Bronchial epithelial cell (primary cell): Measurements from ENCODE around the gene VWA8. TPM values are rescaled to one million over a fixed set of nuclear protein-coding genes. Genes with fewer than 3 reads are reported as not detected.
"Not testable (repeated sequence)": the region's sequence is repeated elsewhere in the genome, so short reads cannot be mapped to it uniquely, and the experiment has no call there.

Source experiments
- DNase-seq: peaks from one replicate; pipeline ENCODE4 v3.0.0-alpha.2; 2010; ENCODE audit warnings: low read depth
- FAIRE-seq: peaks from 2 replicates; lab custom pipeline; 2011; peaks lifted over from hg19 to GRCh38; lab: Jason Lieb, UNC
- H3K27me3 ChIP-seq: 2 replicates; pipeline ENCODE4 v1.5.1; 2011; ENCODE audit warnings: low read length; ENCODE audit not compliant: control insufficient read depth, insufficient read depth
- H3K36me3 ChIP-seq: 2 replicates; pipeline ENCODE4 v1.5.1; 2011; ENCODE audit warnings: low read length; ENCODE audit not compliant: control insufficient read depth, insufficient read depth
- H3K4me3 ChIP-seq: 2 replicates; pipeline ENCODE4 v1.5.1; 2011; ENCODE audit warnings: mild to moderate bottlenecking, low read depth, low read length, control low read depth
- CTCF ChIP-seq: IDR thresholded peaks from 2 replicates; pipeline ENCODE4 v1.5.1; 2011; ENCODE audit warnings: mild to moderate bottlenecking, moderate library complexity, low read length, control low read depth, inconsistent platforms; ENCODE audit not compliant: insufficient read depth, severe bottlenecking
- total RNA-seq: library from RNA; depleted of rRNA; stranded (reverse); fragments of >200 nt; gene quantifications from 2 replicates; pipeline ENCODE4 v1.2.1, GENCODE V29; 2014

The VWA8 gene
- total RNA-seq, 1 donor from 2014 or later: 17.1 TPM

GRCh38 chr13:41895478-41895877, 65.4 kb downstream of the VWA8 start:
- Histone ChIP-seq H3K36me3 (peaks cover 4% of the 10 kb centered on the region), H3K4me3 (no peak overlapping the region), H3K27me3 (no peaks in the 10 kb centered on the region)
- FAIRE-seq (no peak), DNase-seq (no peak)
- no peak for TF ChIP-seq CTCF

GRCh38 chr13:41891119-41891518, 69.8 kb downstream of the VWA8 start:
- FAIRE-seq (no peak), DNase-seq (no peak)
- H3K27me3 ChIP-seq: no peaks in the 10 kb centered on the region
- peaks cover 5% of the 10 kb centered on the region for H3K36me3 ChIP-seq
- TF ChIP-seq CTCF: no peak
- no peak overlapping the region for H3K4me3 ChIP-seq

- TF ChIP-seq CTCF: no peak
- DNase-seq (no peak), FAIRE-seq (no peak)
- H3K27me3 ChIP-seq: no peaks in the 10 kb centered on the region
- no peak overlapping the region for H3K4me3 ChIP-seq
- H3K36me3 ChIP-seq: peaks cover 3% of the 10 kb centered on the region
Observed at GRCh38 chr13:41883147-41883546, 77.8 kb downstream of the VWA8 start.

- H3K36me3 ChIP-seq, FAIRE-seq, H3K4me3 ChIP-seq, DNase-seq, H3K27me3 ChIP-seq: not testable (repeated sequence)
Observed at GRCh38 chr13:41881890-41882289, 79.0 kb downstream of the VWA8 start.

GRCh38 chr13:41880966-41881365, 79.9 kb downstream of the VWA8 start:
- H3K4me3 ChIP-seq: no peak overlapping the region
- H3K36me3 ChIP-seq: peaks cover 3% of the 10 kb centered on the region

GRCh38 chr13:41864658-41865057, 96.3 kb downstream of the VWA8 start:
- DNase-seq: no peak
- Histone ChIP-seq H3K36me3 (no peaks in the 10 kb centered on the region), H3K4me3 (no peak overlapping the region), H3K27me3 (no peaks in the 10 kb centered on the region)
- no peak for TF ChIP-seq CTCF
- FAIRE-seq: no peak

More at GRCh38 chr13:41880966-41881365, 79.9 kb downstream of the VWA8 start:
- H3K27me3 ChIP-seq: no peaks in the 10 kb centered on the region
- FAIRE-seq (no peak), DNase-seq (no peak)
- no peak for TF ChIP-seq CTCF

- H3K27me3 ChIP-seq, DNase-seq, H3K36me3 ChIP-seq, H3K4me3 ChIP-seq, FAIRE-seq: not testable (repeated sequence)
Observed at GRCh38 chr13:41862659-41863058, 98.2 kb downstream of the VWA8 start.
